ENCODE measurements around the gene ZNF891. TPM values are rescaled to one million over a fixed set of nuclear protein-coding genes. Genes with fewer than 3 reads are reported as not detected.

Gene ZNF891
- total and polyA plus RNA-seq, 2 of the 13 experiments (the other 11 are each of a cell fraction or from before 2014, with no cell fraction given): 1.3 to 2.1 TPM

- Histone ChIP-seq H3K9me3 (ENCODE audit: low read length) (peaks cover 91% of the 10 kb centered on the region), H3K36me3 (replicated peaks in 1 of 2; ENCODE audit: control insufficient read depth in 1 of 2, insufficient read depth in 2 of 2, low read length in 2 of 2) (no peaks in the 10 kb centered on the region), H3K79me2 (ENCODE audit: insufficient read depth, low read length) (no peaks in the 10 kb centered on the region), H2AFZ (ENCODE audit: low read length) (no peak overlapping the region), H3K27me3 (ENCODE audit: control insufficient read depth in 1 of 2, insufficient read depth in 2 of 2, low read length in 2 of 2) (no peaks in the 10 kb centered on the region), H3K27ac (ENCODE audit: extremely low read length, insufficient read depth, low read length) (no peak overlapping the region), H3K9ac (ENCODE audit: insufficient read depth, low read depth, low read length) (no peak overlapping the region), H3K4me2 (ENCODE audit: low read depth, low read length) (no peak overlapping the region), H3K4me1 (ENCODE audit: insufficient read depth, low read length) (no peaks in the 10 kb centered on the region), H4K20me1 (ENCODE audit: insufficient read depth, low read length) (no peaks in the 10 kb centered on the region), H3K4me3 (replicated peaks in 1 of 3; ENCODE audit: insufficient read depth in 1 of 3, low read depth in 2 of 3, low read length in 3 of 3) (no peak overlapping the region)
- CTCF ChIA-PET (ENCODE audit: low intra/inter-chr PET ratio, low total read pairs): no interaction called here
- WGBS (ENCODE audit: low lambda C conversion rate): 4% methylated on average over 1 of the region's 1 CpG
- ATAC-seq (no peak), FAIRE-seq (no peak), DNase-seq (ENCODE audit: low spot score) (no peak)
- no TSS peak for BruUV-seq (replicated peaks)
- POLR2A ChIA-PET: no interaction called here
- in situ Hi-C loops (cut with HindIII; ENCODE audit: extremely low pct_ligation_motif_present, low pct_unique_long_range_greater_than_20kb) (no loop called here), intact Hi-C loops (cut with micrococcal nuclease; ENCODE audit: unreplicated experiment) (no loop called here)
- TF ChIP-seq ZNF101 (CRISPR knock-in tag; IDR thresholded peaks at IDR 0.05; ENCODE audit: borderline replicate concordance, low read depth) (no peak), GLI4 (CRISPR knock-in tag; IDR thresholded peaks at IDR 0.05; ENCODE audit: borderline replicate concordance) (no peak), ZNF879 (CRISPR knock-in tag; IDR thresholded peaks at IDR 0.05) (no peak), HOXD1 (CRISPR knock-in tag; IDR thresholded peaks at IDR 0.05) (no peak), NRL (CRISPR knock-in tag; IDR thresholded peaks at IDR 0.05; ENCODE audit: borderline replicate concordance) (no peak), RFX3 (CRISPR knock-in tag; IDR thresholded peaks at IDR 0.05) (no peak), THYN1 (CRISPR knock-in tag; IDR thresholded peaks at IDR 0.05; ENCODE audit: borderline replicate concordance, low read depth) (no peak), FOXM1 (CRISPR knock-in tag; IDR thresholded peaks at IDR 0.05) (no peak), PAF1 (CRISPR knock-in tag; IDR thresholded peaks at IDR 0.05) (no peak), ZNF781 (CRISPR knock-in tag; IDR thresholded peaks at IDR 0.05; ENCODE audit: borderline replicate concordance, not compliant biosample characterization) (no peak), YY1 (IDR thresholded peaks at IDR 0.05; ENCODE audit: insufficient read depth, insufficient replicate concordance, low read depth, low read length) (no peak)
These were observed 44.8 kb upstream of the ZNF891 start for GRCh38 chr12:133174901-133175300.

Measured in HepG2 (cell line).